ENCODE measurements around the gene ZSWIM5.

DNA sequence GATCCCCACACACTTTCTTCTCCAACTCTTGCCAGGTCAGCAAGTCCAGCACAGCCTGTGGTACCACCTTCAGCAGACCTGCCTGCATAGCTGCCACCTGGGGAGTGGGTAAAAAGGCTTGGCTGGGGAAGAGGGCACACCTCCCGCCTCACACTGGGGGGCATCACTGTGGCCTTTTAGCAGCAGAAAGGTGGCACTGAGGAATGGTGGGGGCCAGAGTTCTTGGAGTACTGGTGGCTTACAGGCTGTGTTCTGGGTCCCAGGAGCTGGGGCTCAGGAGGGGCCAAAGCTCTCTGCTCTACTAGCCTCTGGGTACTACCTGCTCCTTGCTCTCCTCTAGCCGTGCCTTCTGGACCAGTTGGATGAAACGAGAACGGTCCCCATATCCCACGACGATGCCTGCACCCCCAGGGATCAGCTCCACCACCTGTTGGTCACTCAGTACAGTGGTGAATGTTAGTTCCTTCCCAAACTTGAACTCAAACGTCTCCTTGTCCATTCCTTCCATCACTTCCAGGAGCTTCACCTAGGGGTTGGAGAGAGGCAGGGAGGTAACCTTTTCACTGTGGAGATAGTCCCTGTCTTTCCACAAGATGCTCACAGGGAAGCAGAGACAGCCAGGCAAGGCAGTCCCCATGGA is 202.0 kb downstream of the ZSWIM5 start:
- TF ChIP-seq, protein P1, sequence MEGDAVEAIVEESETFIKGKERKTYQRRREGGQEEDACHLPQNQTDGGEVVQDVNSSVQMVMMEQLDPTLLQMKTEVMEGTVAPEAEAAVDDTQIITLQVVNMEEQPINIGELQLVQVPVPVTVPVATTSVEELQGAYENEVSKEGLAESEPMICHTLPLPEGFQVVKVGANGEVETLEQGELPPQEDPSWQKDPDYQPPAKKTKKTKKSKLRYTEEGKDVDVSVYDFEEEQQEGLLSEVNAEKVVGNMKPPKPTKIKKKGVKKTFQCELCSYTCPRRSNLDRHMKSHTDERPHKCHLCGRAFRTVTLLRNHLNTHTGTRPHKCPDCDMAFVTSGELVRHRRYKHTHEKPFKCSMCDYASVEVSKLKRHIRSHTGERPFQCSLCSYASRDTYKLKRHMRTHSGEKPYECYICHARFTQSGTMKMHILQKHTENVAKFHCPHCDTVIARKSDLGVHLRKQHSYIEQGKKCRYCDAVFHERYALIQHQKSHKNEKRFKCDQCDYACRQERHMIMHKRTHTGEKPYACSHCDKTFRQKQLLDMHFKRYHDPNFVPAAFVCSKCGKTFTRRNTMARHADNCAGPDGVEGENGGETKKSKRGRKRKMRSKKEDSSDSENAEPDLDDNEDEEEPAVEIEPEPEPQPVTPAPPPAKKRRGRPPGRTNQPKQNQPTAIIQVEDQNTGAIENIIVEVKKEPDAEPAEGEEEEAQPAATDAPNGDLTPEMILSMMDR (IDR thresholded peaks at IDR 0.05; ENCODE audit: poor library complexity) = no peak
- no peak for TF ChIP-seq EZH2 (IDR thresholded peaks at IDR 0.05; ENCODE audit: borderline replicate concordance)

Measured in hepatocyte (in vitro differentiated cells).